Tibial artery (tissue), 4 donors: ENCODE results near the gene GPSM3.

ENCODE experiments used
- DNase-seq, 2 donors: peaks; one replicate each; pipeline ENCODE4 v3.0.0-alpha.2; 2019
- H3K27ac ChIP-seq, 2 donors: fragments of 200-600 bp; sonication (generic) in 1 of 2; 1 replicate in 1 of 2; 2 replicates in 1 of 2; pipeline ENCODE4 v1.5.1; 2018 to 2019; ENCODE audit warnings: mild to moderate bottlenecking in 1 of 2
- H3K27me3 ChIP-seq, 2 donors: fragments of 200-600 bp; sonication (generic) in 1 of 2; one replicate each; pipeline versions ENCODE4 v1.5.1 to v1.6.0; 2016 to 2019
- H3K36me3 ChIP-seq, 3 donors: fragments of 200-600 bp; sonication (generic) in 2 of 3; one replicate each; pipeline ENCODE4 v1.5.1; 2016 to 2019; ENCODE audit warnings: mild to moderate bottlenecking in 2 of 3
- H3K4me1 ChIP-seq, 4 donors: fragments of 200-600 bp; sonication (generic) in 2 of 4; 1 replicate in 3 of 4; 2 replicates in 1 of 4; pipeline ENCODE4 v1.5.1; 2016 to 2019
- H3K4me3 ChIP-seq, 2 donors: fragments of 200-600 bp; sonication (generic) in 1 of 2; 1 replicate in 1 of 2; 2 replicates in 1 of 2; pipeline ENCODE4 v1.5.1; 2018 to 2019; ENCODE audit warnings: mild to moderate bottlenecking in 2 of 2
- H3K9me3 ChIP-seq, 3 donors: fragments of 200-600 bp; sonication (generic) in 1 of 3; one replicate each; pipeline ENCODE4 v1.5.1; 2016 to 2019
- intact Hi-C: fragments of 100-400 bp; cut with DNase I; formaldehyde crosslinking; loops from one replicate; pipeline ENCODE4 v1.15.0; 2023; ENCODE audit warnings: low total_unique reads
- TF ChIP-seq, protein P1 (sequence below), 2 experiments: fragments of 200-600 bp in 1 of 2; fragments of 450-650 bp in 1 of 2; IDR thresholded peaks; one replicate each; pipeline ENCODE4 v1.5.1; 2017 to 2019; ENCODE audit warnings: antibody characterized with exemption in 2 of 2, mild to moderate bottlenecking in 1 of 2, moderate library complexity in 1 of 2

GPSM3 gene

DNA sequence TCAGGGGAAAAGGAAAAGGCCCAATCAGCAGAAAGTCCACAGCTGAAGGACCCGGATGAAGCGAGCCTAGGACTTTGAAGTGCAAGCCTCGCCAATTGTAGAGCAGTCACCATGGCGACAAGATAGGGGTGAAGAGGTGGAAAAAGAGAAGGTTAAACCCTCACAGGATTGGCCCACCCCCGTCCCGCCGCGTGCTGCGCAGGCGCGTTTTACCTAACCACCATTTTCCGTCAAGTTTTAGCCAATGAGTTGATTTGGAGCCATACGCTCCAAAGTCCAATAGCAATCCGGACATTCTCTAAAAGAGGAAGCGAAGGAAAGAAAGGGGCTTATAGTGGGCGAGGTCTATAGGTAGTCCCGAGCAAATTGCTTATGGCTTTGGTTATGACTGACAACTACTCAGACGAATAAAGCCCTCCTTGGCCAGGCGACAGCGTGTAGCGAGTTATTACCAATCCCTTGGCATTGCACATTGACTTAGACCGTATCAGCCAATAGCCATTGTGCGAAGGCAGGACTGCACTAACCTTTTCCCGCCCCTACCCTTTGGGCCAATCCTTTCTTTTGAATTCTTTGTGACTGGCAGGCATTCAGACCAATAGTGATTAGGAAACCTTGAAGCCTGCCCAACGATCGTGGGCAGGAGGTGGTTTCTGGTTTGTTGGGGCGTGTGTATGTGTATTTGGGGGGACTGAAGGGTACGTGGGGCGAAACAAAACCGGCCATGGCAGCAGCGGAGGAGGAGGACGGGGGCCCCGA lies 14.5 kb downstream of the GPSM3 start, which contains the start of gene RNF5:
TSS of gene RNF5 (plus strand) at position 618 of the 759 bp plus-strand sequence. CDS start at position 725, 107 bp downstream.
- peak; percentile 99 for DNase-seq
- peak within 1 kb of the TSS; percentile 95 to 96 for H3K27ac ChIP-seq
- no peaks in the 10 kb centered on the region for H3K9me3 ChIP-seq
- peaks cover 0 to 54% (median 39%) of the 10 kb centered on the region in 4 donors for H3K4me1 ChIP-seq
- no peaks in the 10 kb centered on the region for H3K27me3 ChIP-seq
- peaks cover 8 to 35% (median 19%) of the 10 kb centered on the region in 3 donors for H3K36me3 ChIP-seq
- TF ChIP-seq, protein P1, sequence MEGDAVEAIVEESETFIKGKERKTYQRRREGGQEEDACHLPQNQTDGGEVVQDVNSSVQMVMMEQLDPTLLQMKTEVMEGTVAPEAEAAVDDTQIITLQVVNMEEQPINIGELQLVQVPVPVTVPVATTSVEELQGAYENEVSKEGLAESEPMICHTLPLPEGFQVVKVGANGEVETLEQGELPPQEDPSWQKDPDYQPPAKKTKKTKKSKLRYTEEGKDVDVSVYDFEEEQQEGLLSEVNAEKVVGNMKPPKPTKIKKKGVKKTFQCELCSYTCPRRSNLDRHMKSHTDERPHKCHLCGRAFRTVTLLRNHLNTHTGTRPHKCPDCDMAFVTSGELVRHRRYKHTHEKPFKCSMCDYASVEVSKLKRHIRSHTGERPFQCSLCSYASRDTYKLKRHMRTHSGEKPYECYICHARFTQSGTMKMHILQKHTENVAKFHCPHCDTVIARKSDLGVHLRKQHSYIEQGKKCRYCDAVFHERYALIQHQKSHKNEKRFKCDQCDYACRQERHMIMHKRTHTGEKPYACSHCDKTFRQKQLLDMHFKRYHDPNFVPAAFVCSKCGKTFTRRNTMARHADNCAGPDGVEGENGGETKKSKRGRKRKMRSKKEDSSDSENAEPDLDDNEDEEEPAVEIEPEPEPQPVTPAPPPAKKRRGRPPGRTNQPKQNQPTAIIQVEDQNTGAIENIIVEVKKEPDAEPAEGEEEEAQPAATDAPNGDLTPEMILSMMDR (IDR thresholded peaks at IDR 0.05), result peak in 1 of 2 experiments; percentile 19
- peak within 1 kb of the TSS; percentile 80 to 95 for H3K4me3 ChIP-seq
- intact Hi-C loops, result no loop called here

DNA sequence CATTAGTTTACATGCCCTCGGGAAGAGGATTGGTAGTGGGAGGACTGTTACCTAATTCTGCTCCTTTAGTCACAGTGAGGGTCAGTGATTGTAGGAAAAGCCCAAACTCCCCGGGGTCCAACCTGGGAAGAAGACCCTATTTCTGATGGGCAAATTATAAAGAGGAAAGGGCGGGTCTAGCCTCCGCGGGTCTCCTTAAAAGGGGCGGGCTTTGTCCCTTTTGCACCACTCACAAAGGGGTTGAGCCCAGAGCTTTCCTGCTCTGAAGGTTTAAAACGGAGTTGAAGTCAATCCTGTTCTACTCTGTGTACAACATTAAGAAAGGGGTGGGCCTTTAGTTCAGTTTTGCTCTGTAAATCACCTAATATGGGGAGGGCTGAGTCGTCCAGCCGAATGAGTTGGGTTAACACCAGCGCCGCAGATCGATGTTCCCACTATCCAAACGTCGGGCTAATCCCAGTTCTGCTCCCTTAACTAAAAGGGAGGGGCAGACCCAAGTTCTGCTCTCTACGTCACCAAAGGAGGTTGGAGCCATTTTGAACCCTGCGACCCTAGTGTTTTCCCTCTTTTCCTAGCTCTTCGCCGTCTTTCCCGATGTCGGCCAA lies 15.2 kb downstream of the GPSM3 start:
- intact Hi-C loops, result no loop called here
- TF ChIP-seq, protein P1 (IDR thresholded peaks at IDR 0.05), result no peak
- H3K4me3 ChIP-seq, result peak overlapping the region; percentile 80 to 95
- peak overlapping the region; percentile 95 to 96 for H3K27ac ChIP-seq
- no peaks in the 10 kb centered on the region for H3K9me3 ChIP-seq
- peaks cover 0 to 54% (median 39%) of the 10 kb centered on the region in 4 donors for H3K4me1 ChIP-seq
- DNase-seq, result no peak
- no peaks in the 10 kb centered on the region for H3K27me3 ChIP-seq
- H3K36me3 ChIP-seq, result peaks cover 8 to 28% (median 19%) of the 10 kb centered on the region in 3 donors

DNA sequence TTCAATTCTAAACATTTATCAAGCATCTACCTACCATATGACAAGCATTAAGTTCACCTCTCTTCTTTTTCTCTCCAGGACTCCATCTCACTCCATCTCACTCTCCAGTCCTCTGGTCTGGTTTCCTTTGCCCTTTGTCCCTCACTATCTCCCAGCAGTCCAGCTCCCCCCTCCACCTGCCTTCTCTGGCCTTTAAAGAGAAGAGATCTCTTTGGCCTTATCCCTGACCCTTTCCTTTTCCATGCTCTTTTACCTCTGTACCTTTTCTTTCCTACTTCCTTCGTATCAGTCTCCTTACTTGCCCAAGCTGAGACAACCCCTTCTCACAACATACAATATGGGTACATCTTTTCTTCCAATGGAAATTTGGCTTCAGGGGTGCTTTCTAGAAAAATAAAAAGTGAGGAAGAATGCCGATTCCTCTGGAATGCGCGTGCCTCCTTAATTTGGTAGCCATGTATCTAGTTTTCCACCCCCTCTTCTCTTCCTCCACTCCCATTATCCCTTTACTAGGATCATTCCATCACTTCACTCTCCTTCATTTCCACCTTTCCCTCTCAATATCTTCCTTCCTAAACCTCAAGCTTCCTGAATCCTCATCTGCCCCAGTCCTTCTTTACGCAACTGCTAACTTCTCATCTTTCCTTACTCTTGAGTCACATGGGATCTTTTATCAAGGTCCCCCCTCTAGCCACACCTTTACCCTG lies 15.8 kb downstream of the GPSM3 start:
- Histone ChIP-seq H3K4me3 (peak overlapping the region; percentile 80 to 95), H3K4me1 (peaks cover 0 to 54% (median 37%) of the 10 kb centered on the region in 4 donors), H3K9me3 (no peaks in the 10 kb centered on the region), H3K36me3 (peaks cover 8 to 22% (median 19%) of the 10 kb centered on the region in 3 donors), H3K27me3 (no peaks in the 10 kb centered on the region), H3K27ac (peak overlapping the region; percentile 95 to 96)
- no peak for DNase-seq
- intact Hi-C loops, result no loop called here
- TF ChIP-seq, protein P1 (IDR thresholded peaks at IDR 0.05), result no peak

DNA sequence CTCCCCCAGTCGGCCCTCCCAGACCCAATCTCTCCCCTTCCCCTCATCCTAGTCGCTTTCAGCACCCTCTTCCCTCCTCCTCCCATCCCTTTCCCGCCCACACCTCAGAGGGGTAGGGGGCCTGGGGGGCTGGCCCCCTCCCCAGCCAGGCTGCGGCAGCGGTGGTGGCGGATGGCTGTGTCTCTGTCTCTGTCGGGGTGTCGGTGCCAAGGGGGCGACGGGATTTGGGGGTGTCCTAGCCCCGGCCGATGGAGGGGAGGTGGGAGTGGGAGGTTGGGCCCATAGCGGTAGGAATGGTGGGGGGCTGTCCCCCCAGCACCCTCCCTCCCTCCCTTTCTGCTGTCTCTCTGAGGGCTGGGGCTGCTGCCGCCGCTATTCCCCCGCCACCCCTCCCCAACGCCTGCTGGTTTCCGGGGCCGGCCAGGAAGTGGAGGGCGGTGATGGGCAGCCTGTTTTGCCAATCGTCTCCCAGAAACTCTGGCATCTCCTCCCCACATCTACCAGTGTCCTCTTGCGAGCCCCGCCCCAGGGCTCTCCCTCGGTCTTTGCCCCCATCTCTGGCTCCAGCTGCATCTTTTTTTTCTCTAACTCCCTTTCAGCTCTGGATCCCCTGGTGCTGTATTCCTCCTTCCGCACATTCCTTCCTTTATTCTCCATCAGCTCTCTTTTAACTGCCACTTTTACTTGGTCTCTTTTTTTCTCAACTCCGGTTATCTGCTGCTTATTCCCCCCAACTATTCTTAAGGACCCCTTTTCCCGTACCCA lies 16.6 kb downstream of the GPSM3 start, which contains the start of gene AGPAT1:
TSS of gene AGPAT1 (minus strand) at position 374 of the 765 bp plus-strand sequence. CDS start 4,588 bp downstream, outside the sequence.
- Histone ChIP-seq H3K27ac (peak within 1 kb of the TSS; percentile 95 to 96), H3K9me3 (no peaks in the 10 kb centered on the region), H3K4me1 (peaks cover 0 to 49% (median 36%) of the 10 kb centered on the region in 4 donors), H3K27me3 (no peaks in the 10 kb centered on the region), H3K4me3 (peak within 1 kb of the TSS; percentile 80 to 95), H3K36me3 (peaks cover 3 to 20% (median 15%) of the 10 kb centered on the region in 3 donors)
- DNase-seq, result peak; percentile 96 to 99
- TF ChIP-seq, protein P1 (IDR thresholded peaks at IDR 0.05), result no peak
- intact Hi-C loops, result loop anchor here (2.0 kb wide), 1 partner anchor 19 kb away; no protein-coding TSS in a partner anchor

DNA sequence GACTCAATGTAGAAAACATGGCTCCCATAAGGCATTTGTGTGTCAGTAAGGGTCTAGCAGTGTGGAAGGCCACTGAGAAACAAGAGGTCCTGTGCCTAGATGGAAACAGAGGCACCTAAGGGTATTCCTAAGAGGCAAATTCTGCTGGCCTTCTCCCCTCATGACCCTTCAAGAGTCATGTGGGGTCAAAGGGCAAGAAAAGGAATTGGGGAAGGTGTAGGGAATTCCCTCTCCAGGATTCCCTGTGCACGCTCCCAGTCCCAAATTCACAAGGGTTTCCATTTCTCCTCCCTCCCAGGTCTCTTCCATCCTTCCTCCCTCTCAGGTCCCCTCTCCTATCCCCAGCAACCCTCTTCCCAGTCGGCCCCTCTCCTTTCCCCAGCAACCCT lies 17.1 kb downstream of the GPSM3 start:
- intact Hi-C loops, result loop anchor here (2.0 kb wide), 1 partner anchor 19 kb away; no protein-coding TSS in a partner anchor
- H3K9me3 ChIP-seq, result no peaks in the 10 kb centered on the region
- no peak for DNase-seq
- TF ChIP-seq, protein P1 (IDR thresholded peaks at IDR 0.05), result no peak
- H3K4me3 ChIP-seq, result peak overlapping the region; percentile 80 to 95
- peak overlapping the region; percentile 95 to 96 for H3K27ac ChIP-seq
- H3K36me3 ChIP-seq, result peaks cover 6 to 20% (median 15%) of the 10 kb centered on the region in 3 donors
- H3K4me1 ChIP-seq, result peaks cover 0 to 46% (median 36%) of the 10 kb centered on the region in 4 donors
- H3K27me3 ChIP-seq, result no peaks in the 10 kb centered on the region
